GM21367 (cell line): ENCODE data around the gene SCGB3A1.

Experiments
- ATAC-seq: cut with Tn5 transposase; IDR thresholded peaks from one replicate; pipeline ENCODE4 v1.9.1; 2021; ENCODE audit not compliant: unreplicated experiment

Gene SCGB3A1

DNA sequence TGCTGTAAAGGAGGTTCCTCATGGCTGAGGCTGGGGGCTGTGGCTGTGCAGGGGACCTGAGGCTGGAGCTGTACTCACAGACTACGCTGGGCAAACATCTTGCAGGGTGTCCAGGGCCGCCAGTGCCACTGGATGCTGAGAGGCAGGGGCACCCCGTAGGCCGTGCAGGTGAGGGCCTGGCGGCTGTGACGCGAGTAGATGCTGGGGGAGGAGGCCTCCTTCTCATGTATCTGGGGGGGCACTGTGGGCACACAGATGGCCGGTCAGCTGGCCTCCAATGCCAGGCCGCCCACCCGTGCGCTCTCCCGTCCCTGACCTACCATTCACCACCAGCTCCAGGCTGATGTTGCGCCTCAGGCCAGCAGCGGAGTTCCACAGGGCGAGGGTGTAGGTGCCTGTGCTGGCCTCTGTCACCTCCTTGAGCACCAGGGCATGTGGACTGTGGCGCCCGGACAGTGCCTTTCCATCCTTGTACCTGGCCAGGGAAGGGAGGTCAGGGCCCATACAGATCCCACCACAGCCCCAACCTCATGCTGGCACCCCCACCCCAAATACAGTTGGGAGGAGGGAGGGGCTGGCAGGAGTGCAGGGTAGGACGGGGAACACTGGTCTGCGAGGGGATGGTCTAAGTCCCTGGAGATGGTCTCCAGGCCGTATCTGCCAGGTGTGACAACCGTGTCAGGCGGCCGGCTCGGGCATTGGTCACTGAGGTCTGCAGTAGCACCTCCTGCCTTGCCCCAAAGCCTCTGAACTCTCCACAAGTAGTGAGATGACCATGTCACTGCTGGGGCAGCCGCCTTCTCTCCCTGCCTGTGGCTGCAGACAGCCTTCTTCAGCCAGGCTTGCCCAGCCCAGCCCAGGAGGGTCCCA, 34.7 kb upstream of the SCGB3A1 start:
- ATAC-seq, result no peak

DNA sequence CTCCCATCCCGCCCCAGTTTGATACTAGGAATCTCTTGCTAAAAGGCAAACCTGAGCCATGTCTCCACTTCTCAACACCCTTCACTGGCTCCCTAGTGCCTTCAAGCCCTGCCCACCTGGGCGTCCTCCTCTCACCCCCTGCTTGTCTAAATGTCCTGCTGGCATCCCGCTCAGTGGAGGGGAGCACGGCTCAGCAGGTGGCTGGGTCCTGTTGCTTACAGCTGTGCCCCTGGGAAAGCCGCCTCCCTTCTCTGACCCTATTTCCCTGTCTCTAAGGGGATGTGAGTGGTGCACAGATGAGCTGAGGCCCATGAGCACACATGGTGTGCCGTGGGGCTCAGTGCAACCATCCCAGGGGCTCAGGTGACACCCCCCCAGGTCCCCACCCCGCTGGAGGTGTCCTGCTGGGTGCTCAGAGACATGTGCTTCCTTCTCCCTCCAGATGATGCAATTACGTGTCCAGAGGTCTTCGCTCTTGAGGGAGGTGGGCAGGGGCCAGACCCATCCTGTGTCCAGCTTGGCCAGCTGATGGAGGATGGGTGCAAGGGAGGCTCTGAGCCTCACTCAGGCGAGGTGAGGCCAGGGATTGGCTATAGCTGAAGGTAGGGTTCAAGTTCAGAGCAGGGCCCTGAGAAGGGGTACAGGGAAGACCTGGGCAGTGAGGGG, 34.0 kb upstream of the SCGB3A1 start:
- no peak for ATAC-seq

DNA sequence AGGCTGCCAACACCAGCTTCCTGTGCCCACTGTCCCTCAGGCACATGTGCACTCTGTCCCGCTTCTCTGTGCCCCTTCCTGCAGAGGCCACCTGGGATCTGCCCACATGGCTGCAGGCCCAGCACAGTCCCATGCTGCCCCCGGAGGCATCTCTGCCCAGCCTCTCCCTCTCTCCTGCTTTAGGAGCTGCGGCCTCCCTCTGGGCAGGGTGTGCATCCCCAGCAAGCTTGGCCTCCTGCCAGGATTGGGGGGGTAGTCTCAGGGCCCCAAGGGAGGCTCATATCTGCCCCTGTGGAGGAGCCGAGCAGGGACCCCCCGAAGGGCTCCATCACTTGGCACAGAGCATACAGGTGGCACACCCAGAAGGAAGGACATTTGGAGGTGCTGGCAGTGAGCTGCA, 33.3 kb upstream of the SCGB3A1 start:
- ATAC-seq, result no peak

DNA sequence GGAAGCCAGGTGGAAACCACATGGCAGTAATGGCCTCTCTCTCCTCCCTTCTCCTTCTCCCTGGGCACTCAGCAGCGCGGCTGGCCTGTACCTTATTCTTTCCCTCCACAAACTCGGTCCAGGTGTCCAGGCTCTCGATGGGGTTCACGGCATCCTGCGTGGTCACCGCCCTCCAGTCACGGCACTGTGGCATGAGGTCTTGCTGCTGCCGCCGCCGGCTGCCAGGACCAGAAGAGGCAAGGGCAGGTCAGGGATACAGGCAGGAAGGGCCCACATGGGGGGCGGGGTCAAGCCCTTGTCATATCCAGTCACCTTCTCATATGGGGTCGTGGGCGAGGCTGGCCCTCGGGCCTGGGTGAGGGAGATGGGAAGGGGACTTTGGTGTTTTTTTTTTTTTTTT, 32.5 kb upstream of the SCGB3A1 start:
- ATAC-seq, result no peak

DNA sequence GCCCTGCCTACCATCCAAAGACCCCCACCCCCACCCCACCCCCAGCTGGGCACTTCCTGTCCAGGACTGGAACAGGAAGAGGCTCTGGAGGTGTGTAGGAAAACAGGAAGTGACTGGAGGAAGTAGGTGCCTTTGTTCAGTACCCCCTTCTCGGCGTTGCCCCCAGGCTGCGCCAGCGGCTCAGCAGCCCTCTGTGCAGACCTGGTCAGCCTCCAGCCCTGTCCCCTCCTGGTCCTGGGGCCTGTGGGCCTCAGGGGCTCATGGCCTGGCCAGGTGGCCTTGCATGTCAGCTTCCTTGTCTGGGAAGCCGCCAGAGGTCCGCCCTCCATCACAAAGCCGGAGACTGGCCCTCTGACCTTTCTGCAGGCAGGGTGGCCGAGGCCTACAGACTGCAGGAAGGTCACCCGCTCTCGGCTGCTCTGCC, 32.1 kb upstream of the SCGB3A1 start:
- ATAC-seq, result no peak

DNA sequence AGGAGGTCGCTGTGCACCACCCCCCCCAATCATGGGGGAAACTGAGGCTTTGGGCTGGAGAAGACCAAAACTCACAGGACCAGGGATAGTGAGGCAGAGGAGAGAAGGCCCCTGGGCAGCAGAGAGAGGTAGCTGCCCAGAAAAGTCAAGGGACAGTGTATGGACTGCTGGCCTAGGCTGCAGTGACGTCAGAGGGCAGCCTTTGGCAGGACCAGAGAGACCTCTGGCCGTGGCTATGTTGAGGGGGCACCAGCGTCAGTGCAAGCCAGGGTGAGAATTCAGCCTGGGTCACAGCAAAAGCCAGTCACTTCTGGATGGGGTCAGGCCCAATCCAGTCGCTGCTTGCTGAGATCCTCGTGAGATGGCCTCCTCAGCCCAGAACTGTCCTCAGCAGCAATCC, 31.6 kb upstream of the SCGB3A1 start:
- no peak for ATAC-seq

DNA sequence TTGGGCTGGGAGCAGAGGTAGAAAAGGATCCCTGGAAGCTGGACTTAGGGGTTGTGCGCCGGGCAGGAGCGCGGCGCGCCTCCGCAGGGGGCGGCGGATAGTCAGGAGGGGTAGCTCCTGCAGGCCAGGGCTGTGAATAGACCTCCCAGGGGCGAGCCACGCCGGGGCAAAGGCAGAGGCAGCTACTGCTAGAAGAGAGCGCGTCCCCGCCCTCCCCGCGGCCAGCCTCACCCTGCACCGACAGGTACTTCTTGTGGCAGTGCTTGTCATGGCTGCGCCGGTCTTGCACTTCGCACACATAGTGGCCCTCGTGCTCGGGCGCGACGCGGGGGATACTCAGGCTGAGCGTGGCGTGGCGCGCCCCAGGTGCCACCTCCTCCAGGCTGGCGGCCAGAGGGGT, 30.0 kb upstream of the SCGB3A1 start:
- no peak for ATAC-seq

DNA sequence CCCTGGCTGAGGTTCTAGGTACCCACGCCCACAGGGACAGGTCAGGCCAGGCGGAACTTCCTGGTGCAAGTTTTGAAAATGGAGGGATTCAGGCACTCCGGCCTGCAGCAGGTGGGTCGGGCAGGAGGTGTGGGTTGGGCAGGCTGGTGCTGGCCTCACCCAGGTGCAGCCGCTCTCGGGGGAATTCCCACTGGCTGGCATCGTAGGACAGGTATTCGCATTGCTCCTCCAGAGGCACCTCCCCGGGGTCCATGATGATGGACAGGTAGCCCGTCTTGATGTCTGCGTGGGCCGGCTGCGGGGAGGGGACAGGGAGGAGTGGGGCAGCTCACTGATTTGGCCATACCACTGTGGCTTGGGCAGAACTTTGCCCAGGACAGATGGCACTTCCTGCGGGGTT, 28.7 kb upstream of the SCGB3A1 start:
- no peak for ATAC-seq

DNA sequence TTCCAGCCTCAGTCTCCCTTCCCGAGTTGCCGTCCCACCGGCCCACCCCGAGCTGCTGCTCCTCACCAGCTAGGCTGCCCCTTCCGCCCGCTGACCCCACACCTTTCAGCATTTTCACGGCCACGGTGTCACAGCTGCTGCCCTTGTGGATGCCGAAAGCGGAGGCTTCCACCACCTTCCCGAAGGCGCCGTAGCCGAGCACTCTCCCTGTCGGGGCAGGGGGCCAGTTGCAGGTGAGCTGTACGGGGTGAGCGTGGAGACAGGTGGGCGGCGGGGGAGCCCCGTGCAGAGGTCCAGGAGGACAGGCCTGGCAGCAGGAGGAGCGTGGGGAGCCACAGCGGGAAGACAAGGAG, 28.2 kb upstream of the SCGB3A1 start:
- no peak for ATAC-seq

DNA sequence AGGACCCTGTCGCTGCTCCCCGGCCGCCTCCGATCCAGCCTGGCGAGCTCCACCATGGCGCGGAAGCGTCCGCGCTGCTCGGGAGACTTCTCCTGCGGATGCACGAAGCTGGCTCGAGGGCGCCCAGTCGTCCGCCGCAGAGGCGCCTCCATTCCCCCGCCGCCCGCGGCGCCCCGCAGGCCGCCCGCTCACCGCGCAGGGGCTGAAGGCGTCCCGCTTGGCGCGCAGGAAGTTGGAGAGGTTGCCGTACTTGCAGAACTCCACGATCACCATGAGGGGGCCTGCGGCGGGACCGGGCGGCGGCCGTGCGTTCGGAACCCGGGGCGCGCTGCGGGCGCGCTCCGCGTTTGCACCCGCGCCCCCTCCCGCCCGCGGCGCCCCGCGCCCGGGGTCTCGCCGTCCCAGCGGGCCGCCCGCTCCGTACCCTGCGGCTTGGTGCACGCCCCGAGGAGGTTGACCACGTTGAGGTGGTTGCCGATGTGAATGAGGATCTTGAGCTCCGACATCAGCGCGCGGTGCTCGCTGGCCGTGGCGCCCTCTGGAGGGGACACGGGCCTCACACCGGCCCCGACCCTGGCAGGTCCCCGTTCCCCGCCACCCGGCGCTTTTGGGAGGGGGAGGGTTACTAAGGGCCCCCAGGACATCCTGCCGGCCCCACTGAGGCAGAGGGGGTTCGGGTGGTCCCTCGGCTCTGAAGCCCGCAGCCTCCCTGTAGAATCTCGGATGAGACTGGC, 27.7 kb upstream of the SCGB3A1 start:
- no peak for ATAC-seq

DNA sequence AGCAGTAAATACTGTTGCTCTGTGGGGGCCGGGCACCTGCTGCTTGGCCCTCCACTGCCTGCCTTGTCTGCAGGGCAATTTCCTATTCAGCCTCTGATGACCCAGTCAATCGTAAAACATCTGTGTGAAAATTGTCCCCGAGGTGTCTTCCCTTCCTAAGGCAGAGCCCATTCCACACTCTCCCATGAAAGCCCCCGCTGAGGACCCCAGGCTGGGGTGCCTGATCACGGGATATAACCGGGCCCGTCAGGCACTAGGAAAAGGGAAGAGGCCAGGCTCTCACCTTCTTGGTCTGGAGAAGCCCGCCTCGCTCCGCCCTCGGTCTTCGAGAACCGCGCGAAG, 27.2 kb upstream of the SCGB3A1 start:
- no peak for ATAC-seq

DNA sequence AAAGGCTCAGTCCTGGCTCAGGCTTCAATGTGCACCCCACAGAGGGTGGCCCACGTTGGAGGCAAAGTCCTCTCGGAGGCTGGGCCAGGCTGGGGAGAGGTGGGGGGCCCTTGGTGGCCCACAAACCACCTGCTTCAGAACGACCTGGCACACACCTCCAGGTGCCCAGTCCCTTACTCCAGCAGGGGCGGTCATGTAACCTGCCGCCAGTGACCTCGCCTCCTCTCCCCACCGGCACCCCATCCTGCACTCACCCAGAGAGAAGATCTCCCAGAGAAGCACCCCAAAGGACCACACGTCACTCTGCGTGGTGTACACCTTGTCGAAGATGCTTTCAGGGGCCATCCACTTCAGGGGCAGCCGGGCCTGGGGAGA, 22.5 kb upstream of the SCGB3A1 start:
- ATAC-seq, result no peak

DNA sequence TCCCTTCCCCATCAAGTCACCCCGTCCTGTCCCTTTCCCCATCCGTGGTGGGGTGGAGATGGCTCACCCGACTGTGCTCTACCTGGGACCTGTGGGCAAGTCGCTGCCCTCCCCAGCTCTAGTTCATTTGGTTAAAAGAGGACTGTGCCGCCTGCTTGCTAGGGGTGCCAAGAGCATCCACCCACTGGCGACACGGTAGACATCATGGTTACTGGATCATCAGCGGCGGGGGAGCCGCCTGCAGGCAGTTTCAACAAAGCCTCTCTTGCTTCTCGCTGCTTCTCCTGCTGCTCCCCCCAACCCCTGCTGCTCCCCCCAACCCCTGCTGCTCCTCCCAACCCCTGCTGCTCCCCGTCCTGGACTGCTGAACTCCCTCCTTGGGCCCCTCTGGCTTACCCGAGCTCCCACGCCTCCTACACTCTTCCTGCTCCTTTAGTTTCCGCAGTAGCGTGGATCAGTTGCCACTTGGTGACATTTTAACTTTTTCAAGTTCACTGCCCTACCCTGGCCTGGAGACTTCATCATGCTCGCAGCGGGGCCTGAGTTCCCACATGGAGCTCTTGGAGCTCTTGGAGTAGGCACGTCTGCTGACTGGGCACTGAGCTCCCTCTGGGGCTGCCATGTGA, 22.0 kb upstream of the SCGB3A1 start:
- no peak for ATAC-seq

DNA sequence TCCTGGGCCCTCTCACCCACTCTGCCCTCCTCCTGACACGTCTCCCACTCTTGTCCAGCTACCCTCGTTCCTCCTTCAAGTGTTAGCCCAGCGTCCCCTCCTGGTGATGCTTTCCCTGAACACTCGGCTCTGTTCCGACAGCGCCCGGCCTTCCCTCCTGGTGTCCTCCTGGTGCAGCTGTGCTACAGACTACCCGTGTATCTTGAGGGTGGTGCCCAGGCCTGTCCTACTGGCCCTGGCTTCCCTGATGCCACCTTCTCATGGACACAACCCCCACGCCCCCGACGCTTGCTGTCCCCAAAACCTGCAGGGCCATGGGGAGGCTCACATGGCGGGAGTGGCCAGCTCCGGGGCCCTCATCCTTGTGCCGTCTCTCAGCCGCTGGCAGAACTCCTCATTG, 21.4 kb upstream of the SCGB3A1 start:
- no peak for ATAC-seq

DNA sequence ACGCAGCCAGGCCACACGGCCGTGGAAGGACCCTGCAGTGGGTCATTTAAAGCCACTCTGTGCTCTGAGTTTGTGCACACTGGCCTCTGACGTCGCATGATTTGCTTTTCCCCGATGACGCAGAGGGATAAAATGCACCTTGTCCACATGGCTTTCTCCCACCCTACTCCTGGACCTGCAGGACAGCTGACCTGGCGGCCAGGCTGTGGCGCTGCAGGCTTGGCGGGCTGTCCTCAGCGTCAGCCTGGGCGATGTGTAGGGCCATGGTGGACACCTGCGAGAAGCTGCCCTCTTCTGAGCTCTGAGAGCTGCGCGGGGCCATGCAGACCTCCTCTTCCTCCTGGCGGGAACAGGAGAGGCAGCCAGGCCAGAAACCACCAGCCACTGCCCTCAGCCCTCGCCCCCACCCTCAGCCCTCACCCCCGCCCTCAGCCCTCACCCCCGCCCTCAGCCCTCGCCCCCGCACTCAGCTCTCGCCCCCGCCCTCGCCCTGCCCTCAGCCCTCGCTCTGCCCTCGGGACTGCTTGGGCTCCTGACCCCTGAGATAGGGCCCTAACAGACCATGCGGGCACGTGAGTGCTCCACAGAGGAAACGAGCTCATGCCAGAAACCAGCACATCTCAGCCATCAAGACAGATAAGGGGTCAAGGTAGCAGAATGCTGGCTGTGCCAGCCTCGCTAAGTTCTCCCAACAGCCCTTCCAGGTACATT, 20.0 kb upstream of the SCGB3A1 start:
- ATAC-seq, result no peak

DNA sequence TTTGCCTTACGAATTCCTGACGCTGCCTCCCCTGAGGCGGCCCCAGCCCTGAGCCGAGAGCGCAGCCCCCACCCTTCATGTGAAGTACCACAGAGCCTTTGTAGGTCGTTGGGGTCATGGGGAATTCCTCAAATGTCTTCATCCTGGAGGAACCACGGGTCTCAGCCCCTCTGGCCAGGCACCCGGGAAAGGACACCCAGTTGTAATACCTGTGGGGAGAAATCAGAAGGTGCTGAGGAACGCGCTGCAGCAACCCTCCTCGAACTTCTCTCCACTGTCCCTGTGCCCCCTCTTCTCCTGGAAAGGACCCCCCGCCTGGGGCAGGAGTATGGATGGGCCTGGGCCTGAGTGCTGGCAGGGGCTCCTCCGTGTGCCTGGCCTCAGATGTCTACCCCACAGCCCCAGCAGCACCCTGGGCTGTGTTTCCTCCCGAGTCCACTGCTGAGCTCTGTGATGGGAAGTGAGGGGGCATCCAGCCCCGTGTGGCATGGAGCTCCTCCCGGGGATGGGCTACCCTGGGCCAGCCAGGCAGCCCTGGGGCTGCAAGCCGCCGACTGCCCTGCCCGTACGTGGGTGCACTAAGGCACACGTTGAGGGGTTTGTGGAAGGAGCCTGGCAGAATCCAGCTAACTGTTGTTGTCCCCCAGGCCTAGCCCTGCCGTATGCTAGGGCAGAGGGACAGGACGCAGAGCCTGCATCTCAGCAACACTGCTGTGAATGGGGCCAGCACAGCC, 18.7 kb upstream of the SCGB3A1 start:
- no peak for ATAC-seq

DNA sequence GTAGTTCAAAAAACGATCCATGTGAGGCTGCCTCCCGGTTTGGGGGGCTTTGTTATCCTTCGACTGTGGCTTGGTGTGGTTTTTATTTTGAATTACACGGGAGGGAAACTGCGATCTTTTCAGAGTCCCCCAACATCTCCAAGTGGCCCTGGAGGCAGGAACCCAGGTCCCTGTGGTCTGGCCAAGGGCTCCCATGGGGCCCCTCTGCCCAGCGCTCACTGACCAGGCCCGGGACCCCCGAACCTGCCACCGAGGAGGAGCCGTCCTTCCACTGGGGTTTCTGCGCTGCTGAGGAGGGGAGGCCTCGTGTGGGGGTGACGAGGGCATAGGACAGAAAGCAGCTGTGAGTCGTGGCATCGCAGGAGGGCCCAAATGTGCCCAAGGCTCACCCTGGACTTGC, 18.1 kb upstream of the SCGB3A1 start:
- no peak for ATAC-seq

DNA sequence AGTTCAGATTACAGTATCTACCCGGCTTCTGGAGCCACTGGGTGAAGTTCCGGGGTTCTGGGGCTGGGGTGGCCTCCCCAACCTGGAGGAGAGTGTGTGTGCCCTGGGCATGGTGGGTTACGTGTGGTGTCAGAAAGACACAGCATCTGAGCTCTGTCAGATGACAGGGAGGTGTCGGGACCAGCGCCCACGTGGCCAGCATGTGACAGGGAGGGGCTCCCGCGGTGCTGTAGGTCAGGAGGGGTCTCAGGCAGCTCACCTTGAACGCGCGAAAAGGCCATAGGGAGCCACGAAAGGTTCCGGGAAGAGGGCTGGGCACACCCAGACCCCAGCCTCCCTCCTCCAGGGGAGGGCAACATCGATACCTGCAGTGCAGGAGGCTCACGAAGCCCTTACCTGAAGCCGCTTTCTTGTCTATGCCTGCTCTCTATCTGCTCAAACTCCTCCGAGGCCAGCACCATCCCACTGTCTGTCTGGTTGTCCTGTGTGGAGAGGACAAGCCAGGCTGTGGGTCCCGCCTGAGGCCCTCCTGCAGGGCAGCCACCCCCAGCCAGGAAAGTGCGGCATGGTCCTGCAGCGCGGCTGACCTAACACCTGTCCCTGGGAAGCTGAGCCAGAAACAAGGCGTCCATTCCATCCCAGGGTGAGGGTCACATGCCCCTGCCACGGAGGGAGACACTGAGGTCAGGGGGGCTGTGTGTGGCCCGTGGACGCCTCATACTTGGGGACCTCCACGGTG, 17.4 kb upstream of the SCGB3A1 start:
- no peak for ATAC-seq

DNA sequence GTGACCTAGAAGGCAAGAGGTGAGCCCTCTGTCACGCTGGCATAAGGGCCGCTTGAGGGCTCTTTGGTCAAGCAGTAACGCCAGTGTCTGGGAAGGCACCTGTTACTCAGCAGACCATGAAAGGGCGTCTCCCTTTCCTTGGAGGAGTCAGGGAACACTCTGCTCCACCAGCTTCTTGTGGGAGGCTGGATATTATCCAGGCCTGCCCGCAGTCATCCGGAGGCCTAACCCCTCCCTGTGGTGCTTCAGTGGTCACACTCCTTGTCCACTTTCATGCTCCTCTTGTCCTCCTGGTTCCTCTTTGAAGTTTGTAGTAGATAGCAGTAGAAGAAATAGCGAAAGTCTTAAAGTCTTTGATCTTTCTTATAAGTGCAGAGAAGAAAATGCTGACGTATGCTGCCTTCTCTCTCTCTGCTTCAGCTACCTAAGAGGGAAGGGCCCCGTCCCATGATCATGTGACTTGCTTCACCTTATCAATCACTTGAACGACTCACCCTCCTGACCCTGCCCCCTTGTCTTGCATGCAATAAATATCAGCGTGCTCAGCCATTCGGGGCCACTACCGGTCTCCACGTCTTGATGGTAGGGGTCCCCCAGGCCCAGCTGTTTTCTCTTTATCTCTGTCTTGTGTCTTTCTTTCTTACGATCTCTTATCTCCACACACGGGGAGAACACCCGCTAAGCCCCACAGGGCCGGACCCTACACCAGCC, 16.7 kb upstream of the SCGB3A1 start:
- no peak for ATAC-seq
